Measurements from ENCODE around the gene TENM3. TPM values are rescaled to one million over a fixed set of nuclear protein-coding genes. Genes with fewer than 3 reads are reported as not detected.

The TENM3 gene
- total RNA-seq, 2 experiments from 2014 or later, result not detected

- Mint-ChIP-seq H3K27me3 (ENCODE audit: low read depth) (peaks cover 2% of the 10 kb centered on the region), H3K4me1 (ENCODE audit: low read depth) (no peaks in the 10 kb centered on the region), H3K36me3 (ENCODE audit: low read depth) (no peaks in the 10 kb centered on the region), H3K9me3 (ENCODE audit: insufficient read depth) (no peaks in the 10 kb centered on the region), H3K27ac (no peak overlapping the region), H3K4me3 (no peak overlapping the region)
- POLR2A ChIA-PET, result no interaction called here
- no peak for DNase-seq
- CTCF ChIA-PET, result no interaction called here
- no peak for ATAC-seq
Measured at GRCh38 chr4:182765987-182766856, 523.0 kb downstream of the TENM3 start.

GRCh38 chr4:182766857-182767250, 523.7 kb downstream of the TENM3 start:
- Mint-ChIP-seq H3K9me3 (ENCODE audit: insufficient read depth) (no peaks in the 10 kb centered on the region), H3K4me3 (no peak overlapping the region), H3K27me3 (ENCODE audit: low read depth) (peaks cover 2% of the 10 kb centered on the region), H3K4me1 (ENCODE audit: low read depth) (no peaks in the 10 kb centered on the region), H3K27ac (no peak overlapping the region), H3K36me3 (ENCODE audit: low read depth) (no peaks in the 10 kb centered on the region)
- ChIA-PET CTCF (no interaction called here), POLR2A (no interaction called here)
- no peak for DNase-seq
- no peak for ATAC-seq

- DNase-seq, result no peak
Measured at GRCh38 chr4:182768838-182769237, 525.6 kb downstream of the TENM3 start.

GRCh38 chr4:182770259-182770995, 527.2 kb downstream of the TENM3 start:
- no peak for ATAC-seq
- Mint-ChIP-seq H3K9me3 (ENCODE audit: insufficient read depth) (no peaks in the 10 kb centered on the region), H3K27me3 (ENCODE audit: low read depth) (no peaks in the 10 kb centered on the region), H3K27ac (no peak overlapping the region), H3K4me1 (ENCODE audit: low read depth) (no peaks in the 10 kb centered on the region), H3K4me3 (no peak overlapping the region), H3K36me3 (ENCODE audit: low read depth) (no peaks in the 10 kb centered on the region)
- DNase-seq, result no peak
- ChIA-PET POLR2A (interaction anchor here (0.6 kb wide), 1 partner anchor 139 kb away, joined by 3 read pairs; no protein-coding TSS in a partner anchor), CTCF (no interaction called here)

More at GRCh38 chr4:182768838-182769237, 525.6 kb downstream of the TENM3 start:
- Mint-ChIP-seq H3K9me3 (ENCODE audit: insufficient read depth) (no peaks in the 10 kb centered on the region), H3K4me1 (ENCODE audit: low read depth) (no peaks in the 10 kb centered on the region), H3K4me3 (no peak overlapping the region), H3K36me3 (ENCODE audit: low read depth) (no peaks in the 10 kb centered on the region), H3K27me3 (ENCODE audit: low read depth) (no peaks in the 10 kb centered on the region), H3K27ac (no peak overlapping the region)
- ChIA-PET CTCF (no interaction called here), POLR2A (no interaction called here)
- no peak for ATAC-seq

GRCh38 chr4:182770996-182771514, 527.9 kb downstream of the TENM3 start:
- Mint-ChIP-seq H3K4me3 (no peak overlapping the region), H3K4me1 (ENCODE audit: low read depth) (no peaks in the 10 kb centered on the region), H3K27ac (no peak overlapping the region), H3K27me3 (ENCODE audit: low read depth) (no peaks in the 10 kb centered on the region), H3K9me3 (ENCODE audit: insufficient read depth) (no peaks in the 10 kb centered on the region), H3K36me3 (ENCODE audit: low read depth) (no peaks in the 10 kb centered on the region)
- DNase-seq (no peak), ATAC-seq (no peak)
- ChIA-PET POLR2A (interaction anchor here (0.6 kb wide), 1 partner anchor 138 kb away, joined by 3 read pairs; no protein-coding TSS in a partner anchor), CTCF (no interaction called here)

- H3K36me3 Mint-ChIP-seq (ENCODE audit: low read depth), result no peaks in the 10 kb centered on the region
- no peaks in the 10 kb centered on the region for H3K9me3 Mint-ChIP-seq (ENCODE audit: insufficient read depth)
- no peak overlapping the region for H3K27ac Mint-ChIP-seq
- ChIA-PET CTCF (no interaction called here), POLR2A (no interaction called here)
- ATAC-seq (no peak), DNase-seq (no peak)
- H3K27me3 Mint-ChIP-seq (ENCODE audit: low read depth), result no peaks in the 10 kb centered on the region
- no peaks in the 10 kb centered on the region for H3K4me1 Mint-ChIP-seq (ENCODE audit: low read depth)
- no peak overlapping the region for H3K4me3 Mint-ChIP-seq
Measured at GRCh38 chr4:182775075-182775474, 531.9 kb downstream of the TENM3 start.

- Mint-ChIP-seq H3K4me3 (no peak overlapping the region), H3K4me1 (ENCODE audit: low read depth) (no peaks in the 10 kb centered on the region), H3K27me3 (ENCODE audit: low read depth) (no peaks in the 10 kb centered on the region), H3K36me3 (ENCODE audit: low read depth) (no peaks in the 10 kb centered on the region), H3K9me3 (ENCODE audit: insufficient read depth) (no peaks in the 10 kb centered on the region), H3K27ac (no peak overlapping the region)
- CTCF ChIA-PET, result no interaction called here
- no peak for DNase-seq
- ATAC-seq, result no peak
- POLR2A ChIA-PET, result no interaction called here
Measured at GRCh38 chr4:182776376-182777105, 533.3 kb downstream of the TENM3 start.

- no peaks in the 10 kb centered on the region for H3K9me3 Mint-ChIP-seq (ENCODE audit: insufficient read depth)
- H3K4me1 Mint-ChIP-seq (ENCODE audit: low read depth), result no peaks in the 10 kb centered on the region
- CTCF ChIA-PET, result no interaction called here
- H3K4me3 Mint-ChIP-seq, result no peak overlapping the region
- no peaks in the 10 kb centered on the region for H3K27me3 Mint-ChIP-seq (ENCODE audit: low read depth)
- DNase-seq (no peak), ATAC-seq (no peak)
- H3K27ac Mint-ChIP-seq, result no peak overlapping the region
- no peaks in the 10 kb centered on the region for H3K36me3 Mint-ChIP-seq (ENCODE audit: low read depth)
- POLR2A ChIA-PET, result no interaction called here
Measured at GRCh38 chr4:182778222-182778982, 535.2 kb downstream of the TENM3 start.

- ChIA-PET POLR2A (no interaction called here), CTCF (no interaction called here)
- Mint-ChIP-seq H3K4me1 (ENCODE audit: low read depth) (no peaks in the 10 kb centered on the region), H3K27me3 (ENCODE audit: low read depth) (no peaks in the 10 kb centered on the region), H3K36me3 (ENCODE audit: low read depth) (no peaks in the 10 kb centered on the region), H3K9me3 (ENCODE audit: insufficient read depth) (no peaks in the 10 kb centered on the region), H3K4me3 (no peak overlapping the region), H3K27ac (no peak overlapping the region)
- ATAC-seq, result no peak
- no peak for DNase-seq
Measured at GRCh38 chr4:182786991-182787390, 543.8 kb downstream of the TENM3 start.

GRCh38 chr4:182788201-182788600, 545.0 kb downstream of the TENM3 start:
- ChIA-PET POLR2A (no interaction called here), CTCF (no interaction called here)

GRCh38 chr4:182789529-182789928, 546.3 kb downstream of the TENM3 start:
- H3K27ac Mint-ChIP-seq, result no peak overlapping the region
- H3K36me3 Mint-ChIP-seq (ENCODE audit: low read depth), result no peaks in the 10 kb centered on the region
- no peaks in the 10 kb centered on the region for H3K4me1 Mint-ChIP-seq (ENCODE audit: low read depth)
- ChIA-PET POLR2A (no interaction called here), CTCF (interaction anchor here (0.8 kb wide), 1 partner anchor 138 kb away, joined by 3 read pairs; no protein-coding TSS in a partner anchor)
- ATAC-seq (no peak), DNase-seq (no peak)
- no peak overlapping the region for H3K4me3 Mint-ChIP-seq
- no peaks in the 10 kb centered on the region for H3K9me3 Mint-ChIP-seq (ENCODE audit: insufficient read depth)
- H3K27me3 Mint-ChIP-seq (ENCODE audit: low read depth), result peaks cover 2% of the 10 kb centered on the region

More at GRCh38 chr4:182788201-182788600, 545.0 kb downstream of the TENM3 start:
- ATAC-seq, result no peak
- Mint-ChIP-seq H3K4me3 (no peak overlapping the region), H3K36me3 (ENCODE audit: low read depth) (no peaks in the 10 kb centered on the region), H3K27ac (no peak overlapping the region), H3K9me3 (ENCODE audit: insufficient read depth) (no peaks in the 10 kb centered on the region), H3K27me3 (ENCODE audit: low read depth) (no peaks in the 10 kb centered on the region), H3K4me1 (ENCODE audit: low read depth) (no peaks in the 10 kb centered on the region)
- DNase-seq, result no peak

Measured in activated CD8-positive, alpha-beta T cell treated with anti-CD3 and anti-CD28 coated beads, Interleukin-2, amount 10 ng/mL, durations not matched to agents 7 days and 5 days (primary cell).